ENCODE results near the gene ZBTB37.
"Not testable (repeated sequence)": the region's sequence is repeated elsewhere in the genome, so short reads cannot be mapped to it uniquely, and the experiment has no call there.

Gene ZBTB37

GRCh38 chr1:173866413-173867115, 1.6 kb upstream of the ZBTB37 start:
- DNase-seq = no peak

- DNase-seq = peak; percentile 62
Measured at GRCh38 chr1:173867141-173867752, 933 bp upstream of the ZBTB37 start.

DNA sequence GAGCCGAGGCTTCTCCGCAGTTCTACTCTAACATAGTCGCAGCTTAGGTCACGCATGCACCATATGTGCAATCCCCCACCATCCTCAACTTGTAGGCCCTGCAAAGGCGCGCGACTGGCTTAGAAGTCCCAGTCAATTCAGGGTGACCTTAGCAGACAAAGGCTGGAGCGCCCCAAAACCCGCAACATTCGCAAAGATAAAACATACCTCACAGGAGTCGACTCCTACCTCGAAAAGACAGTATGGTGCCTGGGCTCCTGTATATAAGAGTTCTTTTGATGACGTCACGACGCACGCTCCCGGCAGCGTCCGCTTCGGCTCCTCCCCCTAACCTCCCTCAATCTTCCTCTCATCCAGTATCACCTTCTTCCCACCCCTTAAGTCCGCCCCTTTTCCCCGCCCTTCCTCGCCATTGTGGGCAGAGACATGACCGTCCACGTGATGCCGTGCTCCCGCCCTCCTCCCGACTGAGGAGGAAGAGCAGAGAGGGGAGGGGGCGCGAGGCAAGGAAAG, 371 bp upstream of the ZBTB37 start, which contains the start of gene GAS5:
GAS5 (minus strand) TSS at position 237 of the 513 bp plus-strand sequence.
- peak; percentile 100 for DNase-seq

DNA sequence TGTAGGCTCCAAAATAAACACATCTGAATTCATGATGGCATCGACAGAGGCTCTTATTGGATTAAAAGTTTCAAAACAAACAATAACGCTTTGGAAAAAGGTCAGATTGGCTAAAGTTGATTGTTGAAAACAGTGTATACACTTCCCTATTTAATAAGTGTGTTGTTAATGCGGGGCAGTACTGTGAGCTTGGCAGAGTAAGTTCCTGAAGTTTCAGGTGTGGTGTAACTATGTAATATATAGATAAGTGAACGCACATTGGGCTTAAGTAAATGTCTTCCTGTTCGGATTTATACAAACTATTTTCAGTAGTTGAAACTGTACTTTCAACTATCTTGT, 810 bp downstream of the ZBTB37 start:
- DNase-seq = no peak

GRCh38 chr1:173870252-173871075, 2.3 kb downstream of the ZBTB37 start:
- DNase-seq = no peak

- no peak for DNase-seq
Measured at GRCh38 chr1:173871091-173871490, 2.9 kb downstream of the ZBTB37 start.

GRCh38 chr1:173871500-173871899, 3.3 kb downstream of the ZBTB37 start:
- no peak for DNase-seq

DNA sequence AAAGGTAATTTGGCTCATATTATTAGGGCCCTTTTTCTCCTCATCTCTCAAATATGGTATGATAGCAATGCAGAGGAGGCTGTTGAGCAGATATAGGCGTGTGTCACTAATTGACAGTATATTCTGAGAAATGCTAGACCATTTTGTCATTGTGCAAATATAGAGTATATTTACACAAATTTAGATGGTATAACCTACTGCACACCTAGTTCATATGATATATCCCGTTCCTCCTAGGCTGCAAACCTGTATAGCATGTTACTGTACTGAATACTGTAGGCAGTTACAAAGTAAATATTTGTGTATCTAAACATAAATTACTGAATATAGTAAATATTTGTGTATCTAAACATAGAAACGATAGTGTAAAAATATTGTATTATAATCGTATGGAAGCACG, 8.6 kb downstream of the ZBTB37 start:
- DNase-seq = no peak

- DNase-seq = no peak
Measured at GRCh38 chr1:173878251-173878650, 10.1 kb downstream of the ZBTB37 start.

GRCh38 chr1:173881117-173881516, 12.9 kb downstream of the ZBTB37 start:
- not testable (repeated sequence) for DNase-seq

DNA sequence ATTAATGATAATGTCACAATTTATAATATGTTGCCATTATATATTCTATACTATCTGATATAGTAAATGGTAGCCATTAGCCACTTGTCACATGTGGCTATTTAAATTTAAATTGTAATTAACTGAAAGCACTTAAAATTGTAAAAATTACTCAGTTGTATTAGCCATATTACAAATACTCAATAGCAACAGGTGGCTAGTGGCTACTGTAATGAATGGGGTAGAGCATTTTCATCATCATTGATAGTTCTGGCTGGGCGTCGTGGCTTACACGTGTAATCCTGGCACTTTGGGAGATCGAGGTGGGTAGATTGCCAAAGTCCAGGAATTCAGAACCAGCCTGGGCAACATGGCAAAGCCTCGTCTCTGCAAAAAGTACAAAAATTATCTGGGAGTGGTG, 16.5 kb downstream of the ZBTB37 start:
- DNase-seq = no peak

GRCh38 chr1:173886746-173887611, 18.8 kb downstream of the ZBTB37 start:
- no peak for DNase-seq

DNA sequence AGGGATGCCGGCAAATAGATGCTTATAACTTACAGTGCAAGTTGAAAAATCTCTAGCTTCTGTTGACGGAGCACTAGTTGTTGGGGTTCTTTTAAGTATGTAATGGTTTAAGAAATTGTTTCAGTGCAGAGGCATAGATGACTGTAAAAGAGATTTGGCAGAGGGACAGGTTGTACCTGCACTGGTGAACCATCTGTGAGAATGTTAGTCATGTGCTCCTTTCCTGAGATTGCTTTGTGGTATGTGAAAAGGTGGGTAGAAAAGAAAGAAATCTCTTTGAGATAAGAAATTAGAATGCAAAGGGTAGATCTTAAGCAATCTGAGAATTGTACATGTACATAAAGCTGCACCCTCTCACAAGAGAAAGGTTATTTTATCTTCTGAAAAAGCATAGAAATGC, 19.4 kb downstream of the ZBTB37 start:
- no peak for DNase-seq

DNA sequence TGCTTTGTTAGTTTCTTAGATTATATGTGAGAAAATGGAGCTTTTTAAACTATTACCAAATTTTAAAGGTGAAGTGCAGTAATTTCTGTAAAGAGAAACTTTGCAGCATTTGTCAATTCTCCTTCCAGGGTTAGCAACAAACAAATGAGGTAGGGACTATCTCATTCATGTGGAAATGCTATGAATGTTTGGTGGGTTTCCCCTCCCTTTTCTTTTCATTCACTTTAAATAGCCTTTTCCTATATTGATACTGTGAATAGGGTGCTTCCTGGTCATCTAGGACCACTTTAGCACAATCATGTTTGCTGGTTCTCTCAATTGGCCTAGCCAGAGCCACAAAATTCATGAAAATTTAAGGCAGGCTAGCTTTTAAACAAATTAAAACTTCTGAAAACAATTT, 20.6 kb downstream of the ZBTB37 start:
- DNase-seq = no peak

GRCh38 chr1:173889885-173890284, 21.7 kb downstream of the ZBTB37 start:
- no peak for DNase-seq

DNA sequence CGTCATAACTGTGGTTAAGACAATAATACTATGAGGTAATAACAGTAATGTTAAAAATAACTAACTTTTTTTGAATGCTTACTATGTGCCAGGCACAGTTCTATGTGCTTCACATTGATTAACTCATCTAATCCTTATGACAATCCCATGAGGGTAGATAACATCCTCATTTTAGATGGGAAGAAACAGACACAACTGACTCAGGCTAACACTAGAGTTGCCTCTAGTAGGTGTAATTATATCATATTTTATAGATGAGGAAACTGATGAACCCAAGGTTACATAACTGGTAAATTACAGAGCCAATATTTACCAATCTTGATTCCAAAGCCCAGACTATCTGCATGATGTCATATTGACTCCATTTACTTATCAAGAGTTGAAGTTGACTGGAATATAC, 25.4 kb downstream of the ZBTB37 start:
- no peak for DNase-seq

DNA sequence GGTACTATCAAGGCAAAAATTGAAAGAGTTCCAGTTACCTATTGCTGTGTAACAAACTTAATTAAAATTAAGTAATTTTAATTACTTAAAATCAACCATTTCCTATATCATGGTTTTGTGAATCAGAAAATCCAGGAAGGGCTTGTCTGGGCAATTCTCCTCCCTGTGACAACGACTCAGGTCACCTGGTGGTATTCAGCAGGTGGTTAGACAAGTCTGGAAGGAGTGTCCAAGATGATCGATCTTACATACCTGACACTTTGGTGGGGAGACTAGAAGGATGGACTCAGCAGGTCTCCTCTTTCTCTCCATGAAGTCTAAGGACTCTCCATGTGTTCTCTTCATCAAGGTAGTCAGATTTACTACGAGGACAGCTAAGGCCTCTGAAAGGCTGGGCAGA, 26.0 kb downstream of the ZBTB37 start:
- no peak for DNase-seq

DNA sequence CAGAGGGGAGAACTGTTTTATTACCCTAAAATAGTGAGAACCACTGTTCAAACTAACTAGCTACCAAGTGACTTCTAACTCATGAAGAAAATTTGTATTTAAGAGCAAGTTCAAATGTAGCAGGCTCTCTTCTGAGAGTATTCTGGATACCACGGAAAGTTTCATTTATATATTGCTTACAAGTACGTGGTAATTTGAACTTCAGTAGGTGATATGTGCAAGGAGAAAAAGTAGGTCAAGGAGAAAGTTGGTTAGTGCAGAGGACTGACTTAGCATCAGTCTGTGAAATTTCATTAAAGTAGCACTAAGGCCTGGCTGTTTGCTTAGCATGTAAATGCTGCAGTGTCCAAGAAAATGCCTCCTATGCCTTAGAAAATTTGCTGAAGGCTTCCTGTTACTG, 32.2 kb downstream of the ZBTB37 start:
- DNase-seq = no peak

DNA sequence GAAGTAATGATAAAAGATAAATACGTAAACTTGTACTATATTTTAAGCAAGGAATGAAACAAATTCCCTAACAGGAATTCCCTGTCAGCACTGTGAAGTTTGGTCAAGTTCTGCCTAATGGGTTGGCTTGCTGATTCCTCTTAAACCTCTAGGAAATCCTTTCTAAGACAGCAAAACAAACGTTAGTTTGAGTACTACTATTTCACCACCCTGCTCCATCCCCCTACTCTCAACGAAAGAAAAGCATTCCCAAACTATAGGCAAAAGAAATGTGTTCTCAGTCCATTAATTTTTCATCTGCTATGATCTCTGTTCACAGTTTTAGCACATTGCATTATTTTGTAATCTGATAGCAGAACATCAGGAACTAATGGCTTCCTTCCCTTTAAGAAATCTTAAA, 32.8 kb downstream of the ZBTB37 start:
- no peak for DNase-seq

DNA sequence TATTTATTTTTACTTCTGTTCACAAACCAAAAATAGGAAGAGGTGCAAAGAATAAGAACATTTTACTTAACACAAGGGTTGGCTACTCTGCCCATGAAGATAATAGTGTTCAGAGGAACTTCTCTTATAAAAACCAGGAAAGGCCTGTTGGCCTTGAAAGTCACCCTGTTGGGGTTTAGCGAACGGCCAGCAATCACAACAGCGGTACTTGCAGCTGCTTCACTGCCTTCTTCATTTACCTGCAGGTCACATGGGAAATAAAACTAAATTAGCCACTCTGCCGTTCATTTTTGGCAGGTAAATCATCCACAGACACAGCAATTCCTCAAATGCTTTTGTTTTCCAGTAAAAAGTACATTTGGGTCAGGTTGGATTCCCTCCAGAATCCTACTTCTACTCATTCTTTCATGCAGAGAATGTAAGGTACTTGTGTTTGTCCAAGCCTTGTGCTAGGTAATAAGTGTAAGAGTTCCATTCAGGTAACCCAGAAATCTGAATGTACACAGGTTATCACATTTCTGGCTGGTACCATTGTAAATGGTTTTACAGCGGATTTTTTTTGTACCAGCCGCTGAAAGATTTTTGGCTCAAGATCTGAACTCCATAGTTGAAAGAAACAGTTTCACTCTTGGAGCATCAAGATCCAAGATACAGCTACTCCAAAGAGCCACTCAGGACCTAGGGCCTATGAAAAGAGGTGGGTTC, 35.8 kb downstream of the ZBTB37 start:
- no peak for DNase-seq

GRCh38 chr1:173913111-173913510, 44.9 kb downstream of the ZBTB37 start:
- DNase-seq = no peak

GRCh38 chr1:173914366-173914871, 46.2 kb downstream of the ZBTB37 start:
- peak; percentile 8 for DNase-seq
